Panc1 (cell line): Measurements from ENCODE around the gene FZR1.

ENCODE experiments used
- REST ChIP-seq, 2 experiments: IDR thresholded peaks; 2 replicates each; pipeline ENCODE4 v1.6.1; 2011 to 2012; ENCODE audit warnings: low read depth in 2 of 2, control low read depth in 1 of 2, low read length in 1 of 2, mild to moderate bottlenecking in 1 of 2, moderate library complexity in 1 of 2; ENCODE audit not compliant: insufficient read depth in 1 of 2
- SIN3A ChIP-seq: IDR thresholded peaks from 2 replicates; pipeline ENCODE4 v1.6.1; 2012; ENCODE audit warnings: low read depth, mild to moderate bottlenecking, low read length, moderate library complexity, borderline replicate concordance; ENCODE audit not compliant: insufficient read depth
- TF ChIP-seq, protein P1 (sequence below): fragments of 450-650 bp; IDR thresholded peaks from 2 replicates; pipeline ENCODE4 v1.5.1; 2017; ENCODE audit warnings: mild to moderate bottlenecking

- TF ChIP-seq, protein P1, sequence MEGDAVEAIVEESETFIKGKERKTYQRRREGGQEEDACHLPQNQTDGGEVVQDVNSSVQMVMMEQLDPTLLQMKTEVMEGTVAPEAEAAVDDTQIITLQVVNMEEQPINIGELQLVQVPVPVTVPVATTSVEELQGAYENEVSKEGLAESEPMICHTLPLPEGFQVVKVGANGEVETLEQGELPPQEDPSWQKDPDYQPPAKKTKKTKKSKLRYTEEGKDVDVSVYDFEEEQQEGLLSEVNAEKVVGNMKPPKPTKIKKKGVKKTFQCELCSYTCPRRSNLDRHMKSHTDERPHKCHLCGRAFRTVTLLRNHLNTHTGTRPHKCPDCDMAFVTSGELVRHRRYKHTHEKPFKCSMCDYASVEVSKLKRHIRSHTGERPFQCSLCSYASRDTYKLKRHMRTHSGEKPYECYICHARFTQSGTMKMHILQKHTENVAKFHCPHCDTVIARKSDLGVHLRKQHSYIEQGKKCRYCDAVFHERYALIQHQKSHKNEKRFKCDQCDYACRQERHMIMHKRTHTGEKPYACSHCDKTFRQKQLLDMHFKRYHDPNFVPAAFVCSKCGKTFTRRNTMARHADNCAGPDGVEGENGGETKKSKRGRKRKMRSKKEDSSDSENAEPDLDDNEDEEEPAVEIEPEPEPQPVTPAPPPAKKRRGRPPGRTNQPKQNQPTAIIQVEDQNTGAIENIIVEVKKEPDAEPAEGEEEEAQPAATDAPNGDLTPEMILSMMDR, result no peak
- TF ChIP-seq REST (IDR thresholded peaks at IDR 0.05; ENCODE audit: insufficient read depth in 1 of 2, low read depth in 2 of 2, low read length in 1 of 2) (no peak), SIN3A (no peak)
Observed at GRCh38 chr19:3534375-3535234, 28.5 kb downstream of the FZR1 start.
